Endothelial cell of umbilical vein (primary cell): ENCODE measurements around the gene MRPL4. TPM values are rescaled to one million over a fixed set of nuclear protein-coding genes. Genes with fewer than 3 reads are reported as not detected.
"Not testable (repeated sequence)": the region's sequence is repeated elsewhere in the genome, so short reads cannot be mapped to it uniquely, and the experiment has no call there.

Experiments
- BruUV-seq: library from RNA; stranded (reverse); fragments of 400-500 nt; replicated peaks from 2 replicates; lab custom pipeline; 2021; lab: Mats Ljungman, UMichigan
- CTCF ChIA-PET: fragments of 300-600, 350-600 bp; sonication (Branson Sonifier 250); formaldehyde crosslinking; loops from one replicate; lab custom pipeline; 2021; ENCODE audit warnings: antibody characterized with exemption, inconsistent platforms; lab: Charles Lee
- POLR2A ChIA-PET: fragments of 300-600, 350-600 bp; sonication (Branson Sonifier 250); formaldehyde crosslinking; loops from one replicate; lab custom pipeline; 2021; ENCODE audit warnings: antibody characterized with exemption, inconsistent platforms; lab: Charles Lee
- DNase-seq: peaks from one replicate; pipeline ENCODE4 v3.0.0-alpha.2; 2011; ENCODE audit warnings: low read depth, low spot score
- FAIRE-seq: peaks from 2 replicates; lab custom pipeline; 2011; peaks lifted over from hg19 to GRCh38; lab: Jason Lieb, UNC
- H2AFZ ChIP-seq: 2 replicates; pipeline ENCODE4 v1.6.0; 2012; ENCODE audit warnings: low read depth, low read length, control low read depth, inconsistent platforms
- H3K27ac ChIP-seq: 2 replicates; pipeline ENCODE4 v1.5.1; 2011; ENCODE audit warnings: low read depth, mild to moderate bottlenecking, control low read depth, low read length, moderate library complexity; ENCODE audit not compliant: insufficient read depth
- H3K27me3 ChIP-seq, 2 experiments: 2 replicates each; pipeline versions ENCODE4 v1.6.0 to v1.6.1; 2011; ENCODE audit warnings: low read length in 2 of 2, mixed read lengths in 1 of 2; ENCODE audit not compliant: control insufficient read depth in 2 of 2, insufficient read depth in 2 of 2
- H3K36me3 ChIP-seq, 2 experiments: 2 replicates in 1 of 2; 3 replicates in 1 of 2; pipeline ENCODE4 v1.5.1; 2011; ENCODE audit warnings: low read length in 2 of 2, mild to moderate bottlenecking in 1 of 2, moderate library complexity in 1 of 2; ENCODE audit not compliant: control insufficient read depth in 2 of 2, insufficient read depth in 2 of 2; ENCODE audit errors: extremely low read depth in 1 of 2
- H3K4me1 ChIP-seq: 3 replicates; pipeline ENCODE4 v1.5.1; 2011; ENCODE audit warnings: mild to moderate bottlenecking, low read length; ENCODE audit not compliant: control insufficient read depth, insufficient read depth; ENCODE audit errors: extremely low read depth
- H3K4me2 ChIP-seq: 2 replicates; pipeline ENCODE4 v1.6.1; 2011; ENCODE audit warnings: low read length, control low read depth, mixed read lengths; ENCODE audit not compliant: insufficient read depth
- H3K4me3 ChIP-seq, 3 experiments: fragments of 200-600 bp in 1 of 3; sonication (generic), shearing (Covaris generic) in 1 of 3; replicated peaks in 1 of 3; 2 replicates each; pipeline ENCODE4 v1.5.1; 2011 to 2016; ENCODE audit warnings: control low read depth in 3 of 3, low read length in 3 of 3, mild to moderate bottlenecking in 2 of 3, inconsistent platforms in 1 of 3, low read depth in 1 of 3, moderate library complexity in 1 of 3; ENCODE audit not compliant: insufficient read depth in 1 of 3
- H3K79me2 ChIP-seq: 2 replicates; pipeline ENCODE4 v1.6.0; 2012; ENCODE audit warnings: low read length, inconsistent platforms; ENCODE audit not compliant: control insufficient read depth, insufficient read depth
- H3K9ac ChIP-seq: replicated peaks from 2 replicates; pipeline ENCODE3; 2011; ENCODE audit warnings: low read length, control low read depth; ENCODE audit not compliant: insufficient read depth; ENCODE audit errors: extremely low read depth
- H3K9me1 ChIP-seq: replicated peaks from 3 replicates; pipeline ENCODE4 v1.6.0; 2011; ENCODE audit warnings: mild to moderate bottlenecking, low read length; ENCODE audit not compliant: control insufficient read depth, insufficient read depth; ENCODE audit errors: extremely low read depth
- H3K9me3 ChIP-seq: replicated peaks from 2 replicates; pipeline ENCODE4 v1.5.1; 2012; ENCODE audit warnings: low read length, inconsistent platforms; ENCODE audit not compliant: control insufficient read depth, insufficient read depth
- H4K20me1 ChIP-seq: replicated peaks from 2 replicates; pipeline ENCODE3; 2011; ENCODE audit warnings: mild to moderate bottlenecking, low read length; ENCODE audit not compliant: control insufficient read depth, insufficient read depth; ENCODE audit errors: extremely low read depth
- EZH2 ChIP-seq: IDR thresholded peaks from 2 replicates; pipeline ENCODE4 v1.6.1; 2012; ENCODE audit warnings: borderline replicate concordance, low read depth, mild to moderate bottlenecking, moderate library complexity, low read length, inconsistent platforms; ENCODE audit not compliant: severe bottlenecking
- FOS ChIP-seq: IDR thresholded peaks from 2 replicates; pipeline ENCODE4 v1.6.1; 2011; ENCODE audit warnings: mild to moderate bottlenecking, low read length, moderate library complexity, borderline replicate concordance; ENCODE audit not compliant: insufficient read depth
- GATA2 ChIP-seq: IDR thresholded peaks from 2 replicates; pipeline ENCODE4 v1.7.0; 2011; ENCODE audit warnings: low read depth, mild to moderate bottlenecking, moderate library complexity, mixed read lengths, low read length; ENCODE audit not compliant: insufficient read length, insufficient read depth
- JUN ChIP-seq: IDR thresholded peaks from 2 replicates; pipeline ENCODE4 v1.6.1; 2011; ENCODE audit warnings: borderline replicate concordance, low read depth; ENCODE audit not compliant: insufficient read length, insufficient read depth
- MYC ChIP-seq: IDR thresholded peaks from one replicate; pipeline ENCODE4 v1.6.1; 2011; ENCODE audit warnings: mild to moderate bottlenecking, low read depth, low read length
- POLR2A ChIP-seq: IDR thresholded peaks from 2 replicates; pipeline ENCODE4 v1.6.1; 2012; ENCODE audit warnings: low read depth, mild to moderate bottlenecking, control low read depth, low read length
- POLR2AphosphoS5 ChIP-seq: IDR thresholded peaks from 2 replicates; pipeline ENCODE4 v1.6.1; 2012; ENCODE audit warnings: low read depth, mild to moderate bottlenecking, control low read depth, low read length, moderate library complexity; ENCODE audit not compliant: insufficient read depth
- dilution Hi-C: fragments of 300-500 bp; cut with MboI; formaldehyde crosslinking; loops from one replicate; pipeline ENCODE4 v1.15.0; 2019; ENCODE audit warnings: low sequenced_read_pairs; ENCODE audit not compliant: extremely low pct_ligation_motif_present
- intact Hi-C: fragments of 100-400 bp; cut with micrococcal nuclease; formaldehyde crosslinking; loops from one replicate; pipeline ENCODE4 v1.10.0; 2022
- polyA plus RNA-seq, 4 experiments: library from polyadenylated mRNA; depleted of rRNA in 3 of 4; stranded (reverse) in 3 of 4; unstranded in 1 of 4; fragments of >200 nt; gene quantifications; 2 replicates each; pipeline versions ENCODE4 v1.2.1 to v1.2.3, GENCODE V29; 2011 to 2012; ENCODE audit warnings: missing spikeins in 1 of 4
- total RNA-seq: library from RNA; stranded (reverse); gene quantifications from 2 replicates; pipeline ENCODE4 v1.2.3, GENCODE V29; 2021
- TF ChIP-seq, protein P1 (sequence below): IDR thresholded peaks from 2 replicates; pipeline ENCODE4 v1.6.1; 2011; ENCODE audit not compliant: insufficient read depth, insufficient read length
- TF ChIP-seq, protein P2 (sequence below), 2 donors: IDR thresholded peaks; 1 replicate in 1 of 2; 2 replicates in 1 of 2; pipeline ENCODE4 v1.5.1; 2011; ENCODE audit warnings: low read length in 2 of 2, mild to moderate bottlenecking in 2 of 2, moderate library complexity in 2 of 2, control low read depth in 1 of 2, inconsistent platforms in 1 of 2, low read depth in 1 of 2; ENCODE audit not compliant: insufficient read depth in 1 of 2; ENCODE audit errors: extremely low read depth in 1 of 2

Gene MRPL4
- total and polyA plus RNA-seq, 2 donors (not counting 3 experiments of a cell fraction or from before 2014, with no cell fraction given): 70.4 to 118 TPM

DNA sequence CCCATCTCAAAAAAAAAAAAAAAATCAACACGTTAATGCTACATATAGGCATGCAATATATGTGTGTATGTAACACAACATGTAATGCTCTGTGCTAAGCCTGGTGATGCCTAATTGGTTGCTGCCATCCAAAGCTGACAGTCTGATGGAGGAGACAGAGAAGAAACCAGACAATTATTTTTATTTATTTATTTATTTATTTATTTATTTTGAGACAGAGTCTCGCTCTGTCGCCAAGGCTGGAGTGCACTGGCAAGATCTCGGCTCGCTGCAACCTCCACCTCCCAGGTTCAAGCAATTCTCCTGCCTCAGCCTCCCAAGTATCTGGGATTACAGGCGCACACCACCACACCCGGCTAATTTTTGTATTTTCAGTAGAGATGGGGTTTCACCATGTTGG lies 16.6 kb upstream of the MRPL4 start:
- dilution Hi-C loops, H3K9me3 ChIP-seq, H3K9me1 ChIP-seq, H3K79me2 ChIP-seq, BruUV-seq, H4K20me1 ChIP-seq, H3K36me3 ChIP-seq, H2AFZ ChIP-seq, H3K27me3 ChIP-seq, H3K9ac ChIP-seq, H3K4me2 ChIP-seq, H3K27ac ChIP-seq, DNase-seq, H3K4me3 ChIP-seq, POLR2A ChIA-PET, intact Hi-C loops, FAIRE-seq: not testable (repeated sequence)
- CTCF ChIA-PET: interaction anchor here (1.2 to 1.9 kb wide), 2 partner anchors 15 to 23 kb away, joined by 5 to 7 read pairs; no protein-coding TSS in a partner anchor
- H3K4me1 ChIP-seq: peaks cover 12% of the 10 kb centered on the region

DNA sequence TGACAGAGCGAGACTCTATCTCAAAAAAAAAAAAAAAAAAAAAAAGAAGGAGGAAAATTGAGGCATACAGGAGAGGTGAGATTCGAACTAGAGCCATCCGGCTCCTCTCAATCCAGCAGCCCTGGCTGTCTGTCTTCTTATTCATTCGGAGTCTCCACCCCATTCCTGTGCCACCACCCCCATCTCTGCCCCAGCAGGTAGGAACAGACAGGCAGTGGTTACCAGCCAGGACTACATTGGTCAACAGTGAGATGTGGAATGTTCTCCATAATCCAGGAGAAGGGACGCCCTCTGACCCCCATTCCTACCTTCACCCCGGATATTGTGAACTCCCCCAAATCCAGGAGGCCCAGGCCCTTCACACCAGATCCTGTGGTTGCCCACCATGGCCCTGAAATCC lies 14.3 kb upstream of the MRPL4 start:
- no peaks in the 10 kb centered on the region for H3K36me3 ChIP-seq
- ChIA-PET CTCF (interaction anchor here (1.4 to 1.6 kb wide), 2 partner anchors 9 to 12 kb away, joined by 6 to 10 read pairs; no protein-coding TSS in a partner anchor), POLR2A (no interaction called here)
- H3K27ac ChIP-seq: no peak overlapping the region
- dilution Hi-C loops: no loop called here
- H2AFZ ChIP-seq: no peak overlapping the region
- no peaks in the 10 kb centered on the region for H4K20me1 ChIP-seq
- H3K9me3 ChIP-seq: no peaks in the 10 kb centered on the region
- H3K27me3 ChIP-seq: no peaks in the 10 kb centered on the region
- intact Hi-C loops: no loop called here
- H3K9me1 ChIP-seq: no peaks in the 10 kb centered on the region
- FAIRE-seq (no peak), DNase-seq (no peak)
- no TSS peak for BruUV-seq
- H3K4me2 ChIP-seq: no peak overlapping the region
- H3K79me2 ChIP-seq: no peaks in the 10 kb centered on the region
- H3K9ac ChIP-seq: no peak overlapping the region
- TF ChIP-seq POLR2A (no peak), POLR2AphosphoS5 (no peak), GATA2 (no peak), FOS (no peak), JUN (no peak), MYC (no peak), EZH2 (no peak)
- TF ChIP-seq, protein P1, sequence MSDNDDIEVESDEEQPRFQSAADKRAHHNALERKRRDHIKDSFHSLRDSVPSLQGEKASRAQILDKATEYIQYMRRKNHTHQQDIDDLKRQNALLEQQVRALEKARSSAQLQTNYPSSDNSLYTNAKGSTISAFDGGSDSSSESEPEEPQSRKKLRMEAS: no peak
- TF ChIP-seq, protein P2, sequence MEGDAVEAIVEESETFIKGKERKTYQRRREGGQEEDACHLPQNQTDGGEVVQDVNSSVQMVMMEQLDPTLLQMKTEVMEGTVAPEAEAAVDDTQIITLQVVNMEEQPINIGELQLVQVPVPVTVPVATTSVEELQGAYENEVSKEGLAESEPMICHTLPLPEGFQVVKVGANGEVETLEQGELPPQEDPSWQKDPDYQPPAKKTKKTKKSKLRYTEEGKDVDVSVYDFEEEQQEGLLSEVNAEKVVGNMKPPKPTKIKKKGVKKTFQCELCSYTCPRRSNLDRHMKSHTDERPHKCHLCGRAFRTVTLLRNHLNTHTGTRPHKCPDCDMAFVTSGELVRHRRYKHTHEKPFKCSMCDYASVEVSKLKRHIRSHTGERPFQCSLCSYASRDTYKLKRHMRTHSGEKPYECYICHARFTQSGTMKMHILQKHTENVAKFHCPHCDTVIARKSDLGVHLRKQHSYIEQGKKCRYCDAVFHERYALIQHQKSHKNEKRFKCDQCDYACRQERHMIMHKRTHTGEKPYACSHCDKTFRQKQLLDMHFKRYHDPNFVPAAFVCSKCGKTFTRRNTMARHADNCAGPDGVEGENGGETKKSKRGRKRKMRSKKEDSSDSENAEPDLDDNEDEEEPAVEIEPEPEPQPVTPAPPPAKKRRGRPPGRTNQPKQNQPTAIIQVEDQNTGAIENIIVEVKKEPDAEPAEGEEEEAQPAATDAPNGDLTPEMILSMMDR (IDR thresholded peaks at IDR 0.05; ENCODE audit: extremely low read depth in 1 of 2, insufficient read depth in 1 of 2, low read depth in 1 of 2, low read length in 2 of 2): no peak
- H3K4me3 ChIP-seq: no peak overlapping the region
- peaks cover 9% of the 10 kb centered on the region for H3K4me1 ChIP-seq
